Fibroblast of skin of back (primary cell): ENCODE results near the gene EVC.
"Not testable (repeated sequence)": the region's sequence is repeated elsewhere in the genome, so short reads cannot be mapped to it uniquely, and the experiment has no call there.

Source experiments
- DNase-seq: peaks from one replicate; pipeline ENCODE4 v3.0.0-alpha.2; 2013

EVC gene

DNA sequence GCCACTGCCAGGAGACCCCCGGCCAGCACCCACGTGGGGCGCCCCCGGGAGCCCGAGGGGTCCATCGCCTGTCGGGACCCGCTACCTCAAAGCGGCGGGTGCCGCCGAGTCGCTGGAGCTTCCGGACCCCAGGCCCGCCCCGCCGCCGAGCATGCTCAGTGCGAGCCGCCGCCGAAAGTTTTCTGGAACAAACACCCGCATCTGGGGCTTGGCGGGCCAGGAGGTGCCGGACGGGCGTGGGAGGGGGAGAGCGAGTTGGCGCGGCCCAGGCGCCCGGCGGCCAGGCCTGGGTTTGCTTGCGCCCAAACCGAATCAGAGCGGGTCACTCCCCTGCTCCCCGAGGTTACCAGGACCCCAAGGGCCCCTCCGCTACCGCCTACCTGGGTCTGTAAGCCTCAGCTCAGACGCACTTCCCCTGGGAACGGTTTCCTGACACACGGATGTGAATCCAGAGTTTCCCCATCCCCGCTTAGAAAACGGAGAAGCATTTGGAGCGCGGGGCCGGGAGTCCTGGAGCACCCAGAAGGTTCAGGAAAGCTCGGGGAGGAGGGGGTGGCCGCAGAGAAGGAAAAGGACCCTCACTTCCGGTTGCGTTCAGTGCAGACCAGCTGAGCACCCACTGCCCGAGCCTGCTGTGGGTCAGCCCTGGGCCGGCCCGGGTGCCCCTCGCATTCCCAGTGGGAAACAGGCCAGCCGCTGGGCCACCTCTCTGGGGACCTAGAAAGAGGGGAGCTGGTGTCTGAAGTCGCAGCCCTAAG is 2.4 kb upstream of the EVC start, which contains the start of gene EVC2:
Gene EVC2 (minus strand): TSS at position 111 of the 758 bp plus-strand sequence. CDS start 46 bp downstream, at position 65.
- DNase-seq, result peak; percentile 63

- DNase-seq, result no peak
Observed at GRCh38 chr4:5709207-5709575, 1.8 kb upstream of the EVC start.

DNA sequence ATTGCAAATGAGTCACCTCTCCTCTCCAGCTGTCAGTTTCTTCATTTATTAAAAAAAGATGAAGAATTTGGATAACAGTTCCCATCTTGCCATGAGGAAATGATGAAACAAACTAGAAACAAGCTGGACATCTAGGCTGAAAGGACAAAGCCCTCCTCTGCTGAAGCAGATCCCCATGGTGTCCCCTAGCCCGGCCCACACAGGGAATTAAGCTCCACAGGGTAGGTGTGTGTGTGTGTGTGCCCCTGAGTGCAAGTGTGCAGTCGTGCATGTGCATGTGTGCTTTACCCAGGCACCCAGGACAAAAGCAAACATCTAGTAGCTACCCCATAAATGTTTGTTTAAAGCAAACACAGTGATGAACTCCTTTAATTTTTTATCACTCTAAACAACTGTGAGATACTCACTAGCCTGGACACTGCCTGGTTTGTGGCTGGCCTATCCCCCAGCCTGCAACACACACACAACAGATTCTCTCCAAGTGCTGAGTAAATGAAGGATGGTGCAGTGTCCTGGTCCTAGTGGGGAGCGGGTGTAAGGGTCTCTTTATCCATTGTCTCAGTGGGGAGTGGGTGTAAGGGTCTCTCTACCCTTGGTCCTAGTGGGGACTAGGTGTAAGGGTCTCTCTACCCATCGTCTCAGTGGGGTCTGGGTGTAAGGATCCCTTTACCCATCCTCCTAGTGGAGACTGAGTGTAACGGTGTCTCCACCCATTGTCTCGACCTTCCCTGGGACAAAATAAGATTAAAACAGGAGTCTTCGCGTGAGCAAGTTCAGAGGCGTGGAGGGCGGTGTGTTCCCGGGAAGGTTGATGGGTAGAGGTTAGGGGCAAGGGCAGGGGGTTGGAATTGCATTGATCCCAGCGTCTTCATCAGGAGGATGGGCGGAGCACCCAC is 688 bp upstream of the EVC start:
- DNase-seq, result peak; percentile 48

- peak; percentile 73 for DNase-seq
Observed at GRCh38 chr4:5711479-5712184, 631 bp downstream of the EVC start.

DNA sequence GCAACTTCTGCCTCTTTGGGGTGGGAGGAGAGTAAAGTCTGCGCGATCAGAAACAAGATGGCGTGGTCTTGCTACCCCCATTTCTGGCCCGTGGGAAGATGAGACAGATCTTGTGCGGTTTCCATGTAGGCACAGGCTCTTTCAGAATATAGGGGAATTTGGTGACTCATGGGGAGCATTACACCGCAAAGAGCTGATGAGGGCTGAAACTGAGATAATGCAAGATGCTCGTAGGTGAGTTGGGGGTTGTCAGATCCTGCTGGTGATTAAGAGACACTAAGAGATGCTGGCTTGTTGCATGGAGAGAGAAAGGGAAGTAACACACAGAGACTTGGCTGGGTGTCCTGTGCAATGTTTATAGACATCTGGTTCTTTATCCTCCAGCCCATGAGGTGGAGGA is 1.5 kb downstream of the EVC start:
- peak; percentile 58 for DNase-seq

DNA sequence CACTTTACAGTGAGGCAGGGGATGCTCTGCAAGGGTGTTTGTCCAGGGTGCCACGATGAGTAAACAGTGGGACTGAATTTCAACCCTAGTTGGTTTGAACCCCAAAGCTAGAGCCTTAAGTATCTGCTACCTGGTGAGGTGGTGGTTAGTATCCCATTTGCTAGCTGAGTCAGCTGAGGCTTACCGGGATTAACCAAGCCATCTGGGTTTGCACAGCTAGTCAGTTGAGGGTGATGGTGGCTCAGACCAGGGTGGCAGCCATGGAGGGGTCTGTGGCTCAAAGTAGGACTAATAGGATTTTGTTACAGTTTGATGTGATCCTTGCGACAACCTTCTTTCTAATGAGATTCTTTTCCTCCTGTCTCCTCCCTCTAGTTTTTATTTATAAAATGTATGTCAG is 1.9 kb downstream of the EVC start:
- DNase-seq, result no peak

DNA sequence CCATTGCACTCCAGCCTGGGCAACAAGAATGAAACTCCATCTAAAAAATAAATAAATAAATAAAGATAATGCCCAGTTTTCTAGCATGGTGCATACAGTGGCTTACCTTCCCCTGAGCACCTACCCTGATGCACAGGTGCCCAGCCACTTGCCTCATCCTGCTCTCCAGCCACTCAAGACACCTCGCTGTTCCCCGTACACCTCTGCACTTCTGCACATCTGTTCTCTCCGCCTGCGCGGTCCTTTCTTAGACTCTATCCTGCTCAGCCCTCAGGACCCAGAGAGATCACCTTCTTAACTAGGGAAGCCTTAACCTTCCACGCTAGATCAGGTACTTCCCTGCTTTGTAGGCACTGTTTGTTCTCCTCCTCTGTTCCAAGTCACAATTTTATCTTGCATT is 2.9 kb downstream of the EVC start:
- DNase-seq, result no peak

DNA sequence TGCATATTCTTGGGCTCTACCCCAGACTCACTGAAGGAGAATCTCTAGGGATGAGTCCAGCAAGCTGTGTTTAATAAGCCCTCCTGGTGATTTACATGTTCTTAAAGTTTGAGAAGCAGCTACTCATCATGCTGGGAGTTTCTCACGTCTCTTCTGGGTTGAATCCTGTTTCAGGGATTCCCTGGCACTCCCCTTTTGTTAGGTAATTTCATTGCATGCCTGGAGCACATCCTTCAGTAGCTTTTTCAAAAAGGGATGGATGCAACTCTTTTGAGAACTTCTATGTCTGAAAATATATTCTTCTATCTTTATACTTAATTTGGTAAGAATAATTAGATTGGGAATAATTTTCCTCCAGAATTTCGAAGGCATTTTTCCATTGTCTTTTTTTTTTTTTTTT is 4.4 kb downstream of the EVC start:
- no peak for DNase-seq

DNA sequence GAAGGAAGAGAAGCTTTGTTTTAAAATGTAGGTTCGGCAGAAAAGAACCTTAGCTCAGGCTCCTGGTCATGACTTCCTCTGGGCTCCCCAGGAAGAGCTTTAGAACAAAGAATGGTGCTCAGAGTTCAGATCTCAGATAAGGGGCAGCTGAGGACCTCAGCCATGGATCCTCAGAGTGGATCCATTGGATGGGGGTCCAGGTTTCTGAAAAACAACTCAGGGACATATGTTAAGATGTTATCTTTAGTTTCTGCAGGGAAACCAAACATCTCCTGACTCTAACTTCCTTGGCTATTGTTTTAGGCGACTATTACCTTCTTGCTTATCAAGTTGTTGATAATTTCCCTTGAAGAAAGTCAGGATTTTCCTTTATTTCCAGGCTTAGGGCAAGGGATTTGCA is 5.4 kb downstream of the EVC start:
- DNase-seq, result no peak

- DNase-seq, result no peak
Observed at GRCh38 chr4:5717449-5718158, 6.6 kb downstream of the EVC start.

- no peak for DNase-seq
Observed at GRCh38 chr4:5718411-5718810, 7.4 kb downstream of the EVC start.

- no peak for DNase-seq
Observed at GRCh38 chr4:5719350-5720055, 8.5 kb downstream of the EVC start.

DNA sequence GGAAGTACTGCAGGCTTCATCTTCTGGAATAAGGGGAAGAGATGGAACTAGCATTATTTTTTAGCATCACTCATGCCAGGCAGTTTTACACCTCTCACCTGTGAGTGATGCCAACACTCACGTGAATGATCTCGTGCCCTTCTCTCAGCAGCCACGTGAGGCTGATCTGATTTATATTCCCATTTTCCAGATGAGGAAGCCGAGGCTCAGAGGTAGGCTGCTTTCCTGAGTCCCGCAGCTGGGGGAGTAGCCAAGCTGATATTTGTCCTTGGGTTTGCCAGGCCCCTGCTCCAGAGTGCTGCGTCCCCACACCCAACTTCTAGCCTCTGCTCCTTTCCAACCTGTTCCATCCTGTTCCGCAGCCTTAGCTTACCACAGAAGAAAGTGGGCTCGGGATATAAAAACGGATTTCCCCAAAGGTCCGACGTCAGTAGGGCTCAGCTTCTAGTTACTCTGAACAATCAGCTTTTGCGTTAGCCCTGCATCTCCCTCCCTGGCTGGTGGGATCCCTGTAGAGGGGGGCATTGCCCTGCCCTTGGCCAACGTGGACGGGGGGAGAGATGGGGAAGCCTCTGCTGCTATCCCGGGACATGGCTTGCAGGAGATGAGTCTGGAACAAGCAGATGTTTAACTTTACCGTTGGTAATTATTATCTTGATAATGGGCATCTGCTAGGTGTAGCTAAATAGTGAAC is 9.3 kb downstream of the EVC start:
- no peak for DNase-seq

- no peak for DNase-seq
Observed at GRCh38 chr4:5720980-5721379, 10.0 kb downstream of the EVC start.

- DNase-seq, result no peak
Observed at GRCh38 chr4:5721923-5722322, 10.9 kb downstream of the EVC start.

GRCh38 chr4:5722328-5722727 is 11.3 kb downstream of the EVC start:
- DNase-seq, result no peak

DNA sequence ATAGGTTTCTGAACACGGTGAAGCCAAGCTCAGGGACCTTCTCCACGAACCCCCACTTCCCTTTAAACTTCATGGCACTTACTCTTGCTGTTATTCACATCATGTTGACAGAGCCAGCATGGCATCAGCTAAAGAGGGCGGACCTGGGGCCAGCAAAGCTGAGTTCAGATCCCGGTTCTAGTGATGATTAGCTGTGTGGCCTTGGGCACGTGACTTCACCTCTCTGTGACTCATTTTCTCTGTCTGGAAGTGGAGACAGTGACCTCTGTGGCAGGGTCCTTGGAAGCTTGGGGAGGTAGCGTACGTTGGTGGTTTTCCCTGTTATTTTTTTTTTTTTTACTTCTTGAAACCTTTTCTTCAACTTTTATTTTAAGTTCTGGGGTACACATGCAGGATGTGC is 13.4 kb downstream of the EVC start:
- DNase-seq, result no peak

GRCh38 chr4:5728412-5728811 is 17.4 kb downstream of the EVC start:
- not testable (repeated sequence) for DNase-seq

- DNase-seq, result no peak
Observed at GRCh38 chr4:5730436-5730835, 19.4 kb downstream of the EVC start.

DNA sequence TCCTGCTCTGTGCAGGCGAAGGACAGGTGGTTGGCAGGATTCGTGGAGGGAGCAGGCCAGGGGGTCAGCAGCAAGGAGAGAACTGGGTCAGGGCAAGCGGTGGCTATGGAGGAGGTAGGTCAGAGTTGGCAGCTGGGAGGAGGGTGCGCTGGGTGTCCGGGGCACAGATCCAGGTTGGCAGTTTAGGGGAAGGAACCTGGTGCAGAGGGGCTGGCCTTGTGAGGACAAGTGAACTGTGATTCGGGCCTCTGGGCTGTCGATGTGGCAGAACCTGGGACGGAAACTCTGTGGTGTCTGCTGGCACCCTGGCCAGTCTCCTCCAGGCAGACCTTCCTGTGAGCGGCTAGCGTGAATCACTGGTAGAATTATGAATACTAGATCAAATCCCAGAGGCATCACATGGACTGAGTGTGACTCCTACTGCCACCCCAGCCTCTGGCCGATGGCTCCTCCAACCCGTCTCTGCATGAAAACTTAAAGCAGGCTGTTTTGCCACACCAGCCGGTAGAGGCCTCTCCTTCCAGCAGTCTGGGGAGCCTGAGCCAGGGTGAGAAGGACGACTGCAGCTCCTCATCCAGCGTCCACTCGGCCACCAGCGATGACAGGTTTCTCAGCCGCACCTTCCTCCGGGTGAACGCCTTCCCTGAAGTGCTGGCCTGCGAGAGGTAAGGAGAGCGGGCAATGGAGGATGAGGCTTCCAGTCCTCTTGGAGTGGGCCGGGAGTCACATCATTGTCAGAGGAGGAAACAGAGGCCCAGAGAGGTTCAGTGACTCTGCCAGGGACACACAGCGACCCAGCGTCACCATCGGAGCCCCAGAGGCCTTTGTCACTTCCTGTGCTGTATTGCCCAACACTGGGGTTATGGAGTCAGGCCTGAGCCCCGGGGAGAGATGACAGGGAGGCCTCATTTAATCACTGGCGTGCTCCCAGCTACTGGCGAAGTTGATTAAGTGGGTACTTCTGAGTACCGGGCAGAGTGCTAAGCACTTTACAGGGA is 20.3 kb downstream of the EVC start:
- DNase-seq, result no peak
